Measurements from ENCODE around the gene CTNND1.

CTNND1 gene

GRCh38 chr11:57775491-57775890 is 13.9 kb downstream of the CTNND1 start:
- TF ChIP-seq ZFX (IDR thresholded peaks at IDR 0.05; ENCODE audit: borderline replicate concordance) (no peak), CTCF (IDR thresholded peaks at IDR 0.05) (no peak)
- H3K27ac ChIP-seq = peak overlapping the region; percentile 94

GRCh38 chr11:57776031-57776521 is 14.5 kb downstream of the CTNND1 start:
- H3K27ac ChIP-seq = peak overlapping the region; percentile 94
- no peak for TF ChIP-seq ZFX (IDR thresholded peaks at IDR 0.05; ENCODE audit: borderline replicate concordance)
- TF ChIP-seq CTCF (IDR thresholded peaks at IDR 0.05) = no peak

GRCh38 chr11:57776577-57777210 is 15.1 kb downstream of the CTNND1 start:
- H3K27ac ChIP-seq = peak overlapping the region; percentile 94
- no peak for TF ChIP-seq CTCF (IDR thresholded peaks at IDR 0.05)
- no peak for TF ChIP-seq ZFX (IDR thresholded peaks at IDR 0.05; ENCODE audit: borderline replicate concordance)

GRCh38 chr11:57777969-57778317 is 16.3 kb downstream of the CTNND1 start:
- H3K27ac ChIP-seq = peak overlapping the region; percentile 94
- no peak for TF ChIP-seq CTCF (IDR thresholded peaks at IDR 0.05)
- TF ChIP-seq ZFX (IDR thresholded peaks at IDR 0.05; ENCODE audit: borderline replicate concordance) = no peak

GRCh38 chr11:57778318-57779037 is 16.9 kb downstream of the CTNND1 start:
- peak overlapping the region; percentile 94 for H3K27ac ChIP-seq
- no peak for TF ChIP-seq ZFX (IDR thresholded peaks at IDR 0.05; ENCODE audit: borderline replicate concordance)

- TF ChIP-seq ZFX (IDR thresholded peaks at IDR 0.05; ENCODE audit: borderline replicate concordance) = no peak
- no peak for TF ChIP-seq CTCF (IDR thresholded peaks at IDR 0.05)
- peak overlapping the region; percentile 94 for H3K27ac ChIP-seq
Observed at GRCh38 chr11:57779276-57779675, 17.7 kb downstream of the CTNND1 start.

GRCh38 chr11:57781529-57781943 is 19.9 kb downstream of the CTNND1 start:
- TF ChIP-seq CTCF (IDR thresholded peaks at IDR 0.05) = no peak
- no peak for TF ChIP-seq ZFX (IDR thresholded peaks at IDR 0.05; ENCODE audit: borderline replicate concordance)
- H3K27ac ChIP-seq = peak overlapping the region; percentile 94
